K562 (cell line): ENCODE measurements around the gene CEP72. TPM values are rescaled to one million over a fixed set of nuclear protein-coding genes. Genes with fewer than 3 reads are reported as not detected.

Source experiments
- ATAC-seq: fragments of 200-7000 bp; cut with Tn5 transposase; 3 replicates; pipeline ENCODE4 v1.9.1; 2020; ENCODE audit warnings: moderate library complexity
- BruUV-seq: library from RNA; stranded (reverse); fragments of 400-500 nt; replicated peaks from 2 replicates; lab custom pipeline; 2021; lab: Mats Ljungman, UMichigan
- CTCF ChIA-PET: fragments of 300-600 bp; formaldehyde crosslinking; extraction: SDS; loops from one replicate; lab custom pipeline; 2021; ENCODE audit warnings: low intra/inter-chr PET ratio; lab: Yijun Ruan, JAX
- POLR2A ChIA-PET: fragments of 300-600, 350-650 bp; sonication (Branson Sonifier 250); formaldehyde crosslinking; extraction: SDS; loops from one replicate; lab custom pipeline; 2021; ENCODE audit warnings: antibody characterized with exemption, inconsistent platforms; lab: Yijun Ruan, JAX
- DNase-seq, 4 experiments: peaks; one replicate each; pipeline versions ENCODE4 v3.0.0 to v3.0.0-alpha.2; 2011 to 2018; ENCODE audit warnings: low spot score in 3 of 4, mixed read lengths in 3 of 4; ENCODE audit errors: extremely low read depth in 1 of 4
- FAIRE-seq: peaks from 2 replicates; lab custom pipeline; 2011; peaks lifted over from hg19 to GRCh38; lab: Jason Lieb, UNC
- H2AFZ ChIP-seq: 2 replicates; pipeline ENCODE4 v1.6.0; 2011; ENCODE audit warnings: low read depth, low read length, control low read depth, inconsistent platforms
- H3K27ac ChIP-seq: fragments of 200-600 bp; 3 replicates; pipeline ENCODE4 v1.8.0; 2011; ENCODE audit warnings: low read depth, mild to moderate bottlenecking, control low read depth, inconsistent platforms, low read length, moderate library complexity, mixed read lengths; ENCODE audit errors: extremely low read depth
- H3K27me3 ChIP-seq, 2 experiments: fragments of 300-600 bp in 1 of 2; 2 replicates in 1 of 2; 3 replicates in 1 of 2; pipeline versions ENCODE4 v1.6.0 to v1.8.0; 2011; ENCODE audit warnings: inconsistent platforms in 2 of 2, low read length in 2 of 2, mild to moderate bottlenecking in 1 of 2, mixed read lengths in 1 of 2, moderate library complexity in 1 of 2; ENCODE audit not compliant: control insufficient read depth in 2 of 2, insufficient read depth in 2 of 2
- H3K36me3 ChIP-seq: fragments of 300-600 bp; 3 replicates; pipeline ENCODE4 v1.8.0; 2011; ENCODE audit warnings: mild to moderate bottlenecking, low read length, inconsistent platforms; ENCODE audit not compliant: control insufficient read depth, insufficient read depth
- H3K4me1 ChIP-seq, 2 experiments: fragments of 200-600 bp in 1 of 2; replicated peaks in 1 of 2; 2 replicates in 1 of 2; 3 replicates in 1 of 2; pipeline versions ENCODE4 v1.5.1 to v1.8.0; 2011; ENCODE audit warnings: inconsistent platforms in 2 of 2, low read length in 2 of 2, mild to moderate bottlenecking in 1 of 2, mixed read lengths in 1 of 2, moderate library complexity in 1 of 2; ENCODE audit not compliant: control insufficient read depth in 2 of 2, insufficient read depth in 2 of 2
- H3K4me2 ChIP-seq: 2 replicates; pipeline ENCODE4 v1.6.1; 2011; ENCODE audit warnings: low read length, control low read depth, inconsistent platforms, mixed read lengths; ENCODE audit not compliant: insufficient read depth
- H3K4me3 ChIP-seq: fragments of 200-600 bp; sonication (generic), shearing (Covaris generic); 2 replicates; pipeline ENCODE4 v1.5.1; 2016; ENCODE audit warnings: control low read depth, inconsistent platforms
- H3K79me2 ChIP-seq: fragments of 200-600 bp; 3 replicates; pipeline ENCODE4 v1.8.0; 2011; ENCODE audit warnings: low read length, inconsistent platforms; ENCODE audit not compliant: control insufficient read depth, insufficient read depth
- H3K9ac ChIP-seq, 2 experiments: 2 replicates each; pipeline versions ENCODE4 v1.6.0 to v1.6.1; 2011; ENCODE audit warnings: low read depth in 2 of 2, low read length in 2 of 2, control low read depth in 1 of 2, inconsistent platforms in 1 of 2, mild to moderate bottlenecking in 1 of 2, mixed read lengths in 1 of 2; ENCODE audit not compliant: insufficient read depth in 1 of 2
- H3K9me1 ChIP-seq: one replicate; pipeline ENCODE4 v1.6.0; 2011; ENCODE audit warnings: inconsistent platforms, mild to moderate bottlenecking, low read length, moderate library complexity; ENCODE audit not compliant: control insufficient read depth, insufficient read depth
- H3K9me3 ChIP-seq: replicated peaks from 2 replicates; pipeline ENCODE4 v1.5.1; 2011; ENCODE audit warnings: low read depth, low read length, inconsistent platforms; ENCODE audit not compliant: control insufficient read depth, insufficient read depth
- H4K20me1 ChIP-seq: replicated peaks from 2 replicates; pipeline ENCODE4 v1.6.1; 2011; ENCODE audit warnings: low read length, inconsistent platforms, mixed read lengths; ENCODE audit not compliant: control insufficient read depth, insufficient read depth
- AFF1 ChIP-seq, 2 experiments: fragments of 450-650 bp; IDR thresholded peaks; 2 replicates each; pipeline ENCODE4 v1.6.1; 2018; ENCODE audit warnings: mild to moderate bottlenecking in 2 of 2, low read depth in 1 of 2; ENCODE audit not compliant: partially characterized antibody in 2 of 2
- MIER1 ChIP-seq: fragments of 450-650 bp; IDR thresholded peaks from 2 replicates; pipeline ENCODE4 v1.6.1; 2016; ENCODE audit warnings: antibody characterized with exemption, mild to moderate bottlenecking, low read depth
- POLR2G ChIP-seq: fragments of 200-400 bp; formaldehyde crosslinking; IDR thresholded peaks from 2 replicates; pipeline ENCODE4 v1.6.1; 2017; ENCODE audit warnings: low read depth, mild to moderate bottlenecking, antibody characterized with exemption, low read length, moderate library complexity
- RFX1 ChIP-seq: fragments of 450-650 bp; IDR thresholded peaks from 2 replicates; pipeline ENCODE4 v1.6.1; 2016; ENCODE audit warnings: mild to moderate bottlenecking, moderate library complexity
- U2AF1 ChIP-seq: fragments of 200-400 bp; formaldehyde crosslinking; optimal IDR thresholded peaks from 2 replicates; pipeline ENCODE3; 2017; ENCODE audit warnings: mild to moderate bottlenecking, low read depth, low read length, moderate library complexity
- USF1 ChIP-seq: sonication (generic); formaldehyde crosslinking; IDR thresholded peaks from 2 replicates; pipeline ENCODE4 v1.9.0; 2022; ENCODE audit warnings: mild to moderate bottlenecking, missing genetic modification reagents
- ZNF253 ChIP-seq: fragments of 250-450 bp; sonication (Bioruptor Pico); conservative IDR thresholded peaks from 2 replicates; pipeline ENCODE4 v1.6.1; 2021; ENCODE audit warnings: mild to moderate bottlenecking
- WGBS: fragments of 100-300 bp; shearing (Covaris generic); methylation state at CpG from one replicate; pipeline ENCODE4 v1.1.6; 2016; ENCODE audit warnings: low coverage, mixed read lengths; ENCODE audit not compliant: insufficient coverage; ENCODE audit errors: missing lambda C conversion rate; 5-methylcytosine and 5-hydroxymethylcytosine counted together
- in situ Hi-C: fragments of 300-500 bp; cut with MboI; formaldehyde crosslinking; loops from 4 replicates; pipeline ENCODE4 v1.15.0; 2018; ENCODE audit warnings: inconsistent platforms, mixed read lengths
- intact Hi-C: fragments of 100-400 bp; cut with micrococcal nuclease; formaldehyde crosslinking; loops from 2 replicates; pipeline ENCODE4 v1.14.2; 2022
- polyA plus RNA-seq, 8 experiments: library from polyadenylated mRNA; depleted of rRNA in 4 of 8; stranded (reverse) in 5 of 8; unstranded in 3 of 8; fragments of >200 nt; fragmentation: Nextera tagmentation in 2 of 8; fragmentation: Illumina TruSeq in 1 of 8; extraction: Ambion mirVana in 2 of 8; extraction: Trizol in 1 of 8; gene quantifications; 2 replicates each; pipeline versions ENCODE4 v1.2.1 to v1.2.3, GENCODE V29; 2011 to 2014; ENCODE audit warnings: inconsistent platforms in 1 of 8, missing spikeins in 1 of 8
- total RNA-seq, 7 experiments: library from RNA; depleted of rRNA in 6 of 7; stranded (reverse); fragments of >200 nt in 6 of 7; fragmentation: Illumina TruSeq in 2 of 7; extraction: Trizol in 2 of 7; gene quantifications; 2 replicates each; pipeline versions ENCODE4 v1.2.1 to v1.2.3, GENCODE V29; 2011 to 2021; ENCODE audit warnings: low replicate concordance in 1 of 7

The CEP72 gene
- total and polyA plus RNA-seq, 9 of the 15 experiments (the other 6 are each of a cell fraction or from before 2014, with no cell fraction given), result 0.89 to 38.1 (median 14.2) TPM

GRCh38 chr5:663436-664342 lies 51.5 kb downstream of the CEP72 start:
- Histone ChIP-seq H3K36me3 (peaks cover 85% of the 10 kb centered on the region), H3K4me2 (no peak overlapping the region)

GRCh38 chr5:664343-664993 lies 52.3 kb downstream of the CEP72 start:
- FAIRE-seq (no peak), DNase-seq (no peak), ATAC-seq (no peak)
- POLR2A ChIA-PET, result interaction anchor here (0.6 kb wide), 1 partner anchor 50 kb away, joined by 3 read pairs; no protein-coding TSS in a partner anchor
- H3K9me1 ChIP-seq, result no peaks in the 10 kb centered on the region
- H3K4me1 ChIP-seq, result peaks cover 0 to 49% of the 10 kb centered on the region in 2 experiments; a peak in 3 of 5 replicates
- H3K36me3 ChIP-seq, result peaks cover 78% of the 10 kb centered on the region
- H2AFZ ChIP-seq, result no peak overlapping the region
- CTCF ChIA-PET, result no interaction called here
- no peak overlapping the region for H3K4me2 ChIP-seq
- intact Hi-C loops (no loop called here), in situ Hi-C loops (no loop called here)
- H3K27me3 ChIP-seq, result no peaks in the 10 kb centered on the region
- H3K27ac ChIP-seq, result no peak overlapping the region
- 86% methylated on average over 23 of the region's 24 CpGs for WGBS
- peaks cover 11% of the 10 kb centered on the region for H3K9me3 ChIP-seq
- peaks cover 10% of the 10 kb centered on the region for H4K20me1 ChIP-seq
- no peak overlapping the region for H3K4me3 ChIP-seq
- peak overlapping the region in 1 of 2 experiments; percentile 45; a peak in 1 of 4 replicates for H3K9ac ChIP-seq
- no TSS peak for BruUV-seq
- H3K79me2 ChIP-seq, result no peaks in the 10 kb centered on the region
- TF ChIP-seq ZNF253 (CRISPR knock-in tag) (no peak), USF1 (CRISPR knock-in tag) (peak; percentile 58), RFX1 (peak; percentile 58; the same call in 1 of the 2 replicates), MIER1 (no peak), AFF1 (IDR thresholded peaks at IDR 0.05; ENCODE audit: low read depth in 1 of 2, partially characterized antibody in 2 of 2) (no peak)

More at GRCh38 chr5:663436-664342, 51.5 kb downstream of the CEP72 start:
- H3K9me3 ChIP-seq, result peaks cover 14% of the 10 kb centered on the region
- no peak overlapping the region for H2AFZ ChIP-seq
- FAIRE-seq (no peak), ATAC-seq (no peak), DNase-seq (no peak)
- H3K27ac ChIP-seq, result no peak overlapping the region
- no peaks in the 10 kb centered on the region for H3K27me3 ChIP-seq
- no peak overlapping the region for H3K4me3 ChIP-seq
- POLR2A ChIA-PET, result no interaction called here
- H3K4me1 ChIP-seq, result peaks cover 0 to 41% of the 10 kb centered on the region in 2 experiments; a peak in 3 of 5 replicates
- peaks cover 2% of the 10 kb centered on the region; the same call in 1 of the 2 replicates for H4K20me1 ChIP-seq
- in situ Hi-C loops, result no loop called here
- CTCF ChIA-PET, result no interaction called here
- no TSS peak for BruUV-seq
- H3K9ac ChIP-seq, result no peak overlapping the region; a peak in 1 of 4 replicates
- 95% methylated on average over 35 of the region's 38 CpGs for WGBS
- intact Hi-C loops, result no loop called here
- no peaks in the 10 kb centered on the region for H3K79me2 ChIP-seq
- H3K9me1 ChIP-seq, result no peaks in the 10 kb centered on the region
- TF ChIP-seq POLR2G (peak; percentile 12; the same call in 1 of the 2 replicates), U2AF1 (no peak)
